Esophagus muscularis mucosa (tissue), 3 donors: ENCODE data around the gene MEMO1.

ENCODE experiments used
- CTCF ChIP-seq, 3 experiments: fragments of 200-600 bp in 2 of 3; fragments of 450-650 bp in 1 of 3; sonication (generic) in 2 of 3; IDR thresholded peaks; one replicate each; pipeline ENCODE4 v1.5.1; 2017 to 2019; ENCODE audit warnings: antibody characterized with exemption in 3 of 3, mild to moderate bottlenecking in 2 of 3, moderate library complexity in 1 of 3
- POLR2A ChIP-seq: fragments of 450-650 bp; IDR thresholded peaks from one replicate; pipeline ENCODE4 v1.6.1; 2017; ENCODE audit warnings: antibody characterized with exemption, moderate library complexity, mild to moderate bottlenecking, low read depth
- POLR2AphosphoS5 ChIP-seq, 2 donors: sonication (generic); formaldehyde crosslinking; IDR thresholded peaks; one replicate each; pipeline ENCODE4 v1.6.1; 2017; ENCODE audit warnings: antibody characterized with exemption in 2 of 2

- TF ChIP-seq CTCF (IDR thresholded peaks at IDR 0.05) (no peak), POLR2AphosphoS5 (IDR thresholded peaks at IDR 0.05) (no peak), POLR2A (no peak)
These were observed 52.6 kb downstream of the MEMO1 start for GRCh38 chr2:31958140-31958717.
